Measurements from ENCODE around the gene LRFN2. TPM values are rescaled to one million over a fixed set of nuclear protein-coding genes. Genes with fewer than 3 reads are reported as not detected.

Gene LRFN2
- polyA plus RNA-seq, 1 donor from 2014 or later: 14.8 TPM

GRCh38 chr6:40350747-40351217 lies 236.4 kb downstream of the LRFN2 start:
- no peaks in the 10 kb centered on the region for H3K27me3 ChIP-seq (ENCODE audit: insufficient read depth, low read depth, low read length)
- no peaks in the 10 kb centered on the region for H3K36me3 ChIP-seq (ENCODE audit: insufficient read depth, low read length)
- H3K4me2 ChIP-seq (ENCODE audit: low read length): no peak overlapping the region
- no peak overlapping the region for H3K27ac ChIP-seq (ENCODE audit: low read length)
- H4K20me1 ChIP-seq (ENCODE audit: insufficient read depth): no peaks in the 10 kb centered on the region
- no peaks in the 10 kb centered on the region for H3F3A ChIP-seq (ENCODE audit: insufficient read depth, low read length, poor library complexity, severe bottlenecking)
- H3K9ac ChIP-seq (ENCODE audit: low read length): no peak overlapping the region
- H3K79me2 ChIP-seq (replicated peaks; ENCODE audit: insufficient read depth, low read length): no peaks in the 10 kb centered on the region
- H2AFZ ChIP-seq (ENCODE audit: low read depth, low read length): no peak overlapping the region
- TF ChIP-seq REST (IDR thresholded peaks at IDR 0.05; ENCODE audit: borderline replicate concordance) (no peak), MXI1 (conservative IDR thresholded peaks at IDR 0.05; ENCODE audit: poor library complexity, severe bottlenecking) (no peak), EP300 (conservative IDR thresholded peaks at IDR 0.05; ENCODE audit: poor library complexity, severe bottlenecking) (no peak), POLR2AphosphoS5 (IDR thresholded peaks at IDR 0.05) (no peak), TAF1 (IDR thresholded peaks at IDR 0.05; ENCODE audit: low read depth) (no peak), RAD21 (conservative IDR thresholded peaks at IDR 0.05) (no peak), CTCF (IDR thresholded peaks at IDR 0.05; ENCODE audit: poor library complexity, severe bottlenecking) (no peak), SMC3 (conservative IDR thresholded peaks at IDR 0.05; ENCODE audit: poor library complexity) (no peak), EZH2 (IDR thresholded peaks at IDR 0.05; ENCODE audit: borderline replicate concordance, insufficient read depth, low read length, poor library complexity, severe bottlenecking) (no peak)
- H3K4me3 ChIP-seq (ENCODE audit: low read length): no peak overlapping the region
- no peaks in the 10 kb centered on the region for H3K9me2 ChIP-seq (ENCODE audit: insufficient read depth, low read length)
- H3K9me3 ChIP-seq (ENCODE audit: low read length): no peaks in the 10 kb centered on the region

- no peak overlapping the region for H2AFZ ChIP-seq (ENCODE audit: low read depth, low read length)
- H3K9ac ChIP-seq (ENCODE audit: low read length): peak overlapping the region; percentile 17
- no peaks in the 10 kb centered on the region for H3F3A ChIP-seq (ENCODE audit: insufficient read depth, low read length, poor library complexity, severe bottlenecking)
- TF ChIP-seq SMC3 (conservative IDR thresholded peaks at IDR 0.05; ENCODE audit: poor library complexity) (no peak), EP300 (conservative IDR thresholded peaks at IDR 0.05; ENCODE audit: poor library complexity, severe bottlenecking) (no peak), MXI1 (conservative IDR thresholded peaks at IDR 0.05; ENCODE audit: poor library complexity, severe bottlenecking) (no peak), REST (IDR thresholded peaks at IDR 0.05; ENCODE audit: borderline replicate concordance) (no peak), TAF1 (IDR thresholded peaks at IDR 0.05; ENCODE audit: low read depth) (no peak), RAD21 (conservative IDR thresholded peaks at IDR 0.05) (no peak), CTCF (IDR thresholded peaks at IDR 0.05; ENCODE audit: poor library complexity, severe bottlenecking) (no peak), EZH2 (IDR thresholded peaks at IDR 0.05; ENCODE audit: borderline replicate concordance, insufficient read depth, low read length, poor library complexity, severe bottlenecking) (no peak)
- H3K79me2 ChIP-seq (replicated peaks; ENCODE audit: insufficient read depth, low read length): no peaks in the 10 kb centered on the region
- no peak overlapping the region for H3K27ac ChIP-seq (ENCODE audit: low read length)
- H4K20me1 ChIP-seq (ENCODE audit: insufficient read depth): no peaks in the 10 kb centered on the region
- no peaks in the 10 kb centered on the region for H3K36me3 ChIP-seq (ENCODE audit: insufficient read depth, low read length)
- H3K9me2 ChIP-seq (ENCODE audit: insufficient read depth, low read length): no peaks in the 10 kb centered on the region
- H3K27me3 ChIP-seq (ENCODE audit: insufficient read depth, low read depth, low read length): no peaks in the 10 kb centered on the region
- H3K4me2 ChIP-seq (ENCODE audit: low read length): no peak overlapping the region
- no peaks in the 10 kb centered on the region for H3K9me3 ChIP-seq (ENCODE audit: low read length)
- H3K4me3 ChIP-seq (ENCODE audit: low read length): no peak overlapping the region
Observed at GRCh38 chr6:40349901-40350746, 237.0 kb downstream of the LRFN2 start.

All from neural cell (in vitro differentiated cells).